ENCODE measurements around the gene JPH3. TPM values are rescaled to one million over a fixed set of nuclear protein-coding genes. Genes with fewer than 3 reads are reported as not detected.

JPH3 gene
- total RNA-seq, 1 experiment from 2014 or later = not detected

DNA sequence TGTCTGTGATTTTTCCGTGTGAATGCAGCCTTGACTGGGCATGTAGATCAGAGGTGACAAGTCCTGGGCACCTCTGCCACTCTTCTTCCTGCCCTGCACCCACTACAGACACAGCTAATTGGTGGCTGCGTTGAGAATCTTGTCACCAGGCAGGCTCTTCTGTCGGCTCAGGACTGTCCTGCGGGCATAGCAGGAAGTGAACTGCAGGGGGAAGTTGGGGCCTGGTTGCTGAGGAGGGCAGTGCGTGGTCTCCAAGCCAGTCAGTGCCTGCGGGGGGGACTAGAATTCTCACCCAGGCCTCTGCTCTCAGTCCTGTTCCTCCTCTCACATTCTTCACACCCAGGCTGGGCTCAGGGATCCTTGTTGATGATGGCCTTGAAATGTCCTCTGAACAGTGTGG is 50.5 kb downstream of the JPH3 start:
- DNase-seq (ENCODE audit: low spot score) = no peak

DNA sequence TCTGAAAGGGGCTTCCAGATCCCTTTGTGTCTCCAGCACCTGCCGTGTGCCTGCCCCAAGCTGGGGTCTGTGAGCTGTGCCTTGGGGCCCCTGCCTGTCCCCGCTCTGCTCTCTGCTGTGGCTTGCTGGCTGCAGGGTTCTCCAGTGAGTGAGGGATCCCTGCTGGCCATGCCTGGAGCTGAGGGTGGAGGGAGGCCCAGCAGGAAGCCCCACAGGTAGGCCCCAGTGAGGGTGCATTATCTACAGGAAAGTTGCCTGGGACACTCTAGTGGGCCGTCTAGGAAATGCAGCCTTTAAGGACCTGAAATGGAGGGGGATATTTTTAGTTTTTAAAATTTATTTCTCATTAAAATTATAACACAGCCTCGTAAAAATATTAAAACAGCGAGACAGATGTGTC is 50.9 kb downstream of the JPH3 start:
- peak; percentile 41 for DNase-seq (ENCODE audit: low spot score)

DNA sequence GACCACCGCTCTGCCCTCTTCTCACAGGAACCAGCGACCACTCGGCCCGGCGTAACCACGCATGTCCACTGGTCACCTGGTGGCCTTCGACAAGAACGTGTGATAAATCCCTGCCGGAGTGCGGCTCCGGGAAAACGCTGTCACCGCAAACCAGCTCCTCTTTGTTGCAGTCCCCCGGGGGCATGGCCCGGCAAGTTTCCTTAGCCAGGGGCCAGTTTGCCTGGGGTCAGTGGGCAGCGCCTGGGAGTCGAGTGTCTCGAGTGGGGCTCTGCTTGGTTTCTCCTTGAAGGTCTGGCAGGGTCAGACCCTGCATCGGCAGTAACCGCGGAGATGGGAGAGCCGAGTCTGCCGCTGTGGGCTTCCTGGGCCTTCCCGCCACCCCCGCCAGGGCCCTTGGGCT is 52.5 kb downstream of the JPH3 start:
- no peak for DNase-seq (ENCODE audit: low spot score)

DNA sequence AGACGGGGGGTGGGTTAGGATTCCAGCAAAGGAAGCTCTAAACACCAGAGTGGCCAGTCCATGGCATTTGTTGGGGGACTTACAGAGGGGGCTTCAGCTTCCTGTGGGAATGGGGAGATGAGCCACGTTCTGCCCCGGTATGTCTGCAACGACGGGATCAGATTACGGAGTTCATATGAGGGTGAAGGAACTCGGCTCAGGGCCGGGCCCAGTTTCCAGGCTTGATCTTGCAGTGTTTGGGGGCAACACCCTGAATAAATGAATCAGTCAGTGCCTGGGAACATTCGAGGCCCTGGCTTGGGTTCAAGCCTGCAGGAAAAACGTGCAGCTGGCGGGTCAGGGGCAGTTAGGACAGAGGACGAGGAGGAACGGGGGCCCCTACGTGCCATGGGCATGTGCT is 54.0 kb downstream of the JPH3 start:
- DNase-seq (ENCODE audit: low spot score) = no peak

DNA sequence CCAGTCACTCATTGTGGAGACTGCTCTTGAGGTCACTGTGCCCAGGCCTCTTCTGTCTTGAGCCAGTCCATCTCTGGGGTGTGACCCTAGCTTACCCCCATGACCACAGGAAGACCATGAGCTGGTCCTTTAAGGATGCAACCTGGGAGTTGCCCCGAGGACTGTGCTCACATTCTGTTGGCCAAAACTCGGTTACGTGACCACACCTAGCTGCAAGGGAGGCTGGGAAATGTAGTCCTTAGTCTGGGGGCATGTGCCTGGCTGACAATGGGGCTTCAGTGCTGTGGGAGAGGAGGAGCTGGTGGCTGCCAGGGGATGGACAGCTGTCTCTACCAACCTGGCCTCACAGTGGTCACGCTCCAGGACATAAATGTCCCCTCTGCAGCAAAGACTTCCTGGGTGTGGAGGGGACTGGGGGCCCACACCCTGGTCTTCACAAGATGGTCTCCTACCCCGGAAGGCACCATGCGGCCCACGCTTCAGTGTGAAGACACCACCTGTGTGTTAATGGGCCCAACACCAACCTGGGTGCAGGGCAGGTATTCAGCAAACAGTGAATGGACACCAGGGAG is 55.4 kb downstream of the JPH3 start:
- DNase-seq (ENCODE audit: low spot score) = peak; percentile 56

DNA sequence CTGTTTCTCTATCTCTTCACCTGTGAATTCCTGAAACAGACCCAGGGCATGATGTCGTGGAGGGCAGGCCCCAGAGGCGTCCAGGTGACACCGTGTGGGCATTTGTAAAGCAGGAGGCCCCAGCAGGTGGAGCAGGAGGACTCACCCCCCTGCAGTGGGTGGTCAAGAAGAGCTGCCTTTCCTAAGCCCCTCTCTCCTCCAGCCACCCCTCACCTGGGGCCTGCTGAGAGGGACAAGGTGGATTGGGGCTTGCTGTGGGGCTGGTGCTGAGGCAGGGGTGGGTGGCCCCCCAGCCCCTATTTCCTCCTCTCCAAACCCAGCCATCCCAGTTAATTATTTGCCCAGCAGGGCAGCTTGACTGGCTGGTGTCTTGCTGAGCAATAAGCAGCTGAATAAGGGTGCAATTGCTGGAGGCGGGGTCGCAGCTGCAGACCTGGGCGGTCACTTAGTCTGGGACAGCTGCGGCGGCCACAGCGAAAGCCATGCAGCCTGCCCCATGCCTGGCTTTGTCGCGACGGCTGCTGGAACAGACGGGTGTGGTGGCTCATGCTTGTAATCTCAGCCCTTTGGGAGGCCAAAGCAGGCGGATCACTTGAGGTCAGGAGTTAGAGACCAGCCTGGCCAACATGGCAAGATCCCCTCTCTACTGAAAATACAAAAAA is 56.4 kb downstream of the JPH3 start:
- no peak for DNase-seq (ENCODE audit: low spot score)

DNA sequence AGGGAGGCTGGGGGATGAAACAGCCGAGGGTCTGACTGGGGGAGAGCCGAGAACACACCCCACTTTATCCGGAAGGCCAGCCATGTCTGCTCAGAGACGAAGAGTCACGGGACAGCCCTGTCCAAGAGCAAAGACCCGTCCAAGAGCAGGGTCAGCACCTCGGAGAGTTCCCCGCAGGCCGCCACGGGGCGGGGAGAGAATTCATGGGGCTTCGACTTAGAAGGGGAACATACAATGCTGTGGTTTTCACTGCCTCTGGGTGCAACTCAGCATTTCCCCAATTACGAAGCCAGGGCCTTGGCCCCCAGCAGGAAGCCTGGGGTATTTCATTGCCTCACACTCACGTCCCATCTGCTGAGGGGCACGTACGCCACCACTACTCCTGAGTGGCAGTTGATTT is 59.3 kb downstream of the JPH3 start:
- peak; percentile 5 for DNase-seq (ENCODE audit: low spot score)

DNA sequence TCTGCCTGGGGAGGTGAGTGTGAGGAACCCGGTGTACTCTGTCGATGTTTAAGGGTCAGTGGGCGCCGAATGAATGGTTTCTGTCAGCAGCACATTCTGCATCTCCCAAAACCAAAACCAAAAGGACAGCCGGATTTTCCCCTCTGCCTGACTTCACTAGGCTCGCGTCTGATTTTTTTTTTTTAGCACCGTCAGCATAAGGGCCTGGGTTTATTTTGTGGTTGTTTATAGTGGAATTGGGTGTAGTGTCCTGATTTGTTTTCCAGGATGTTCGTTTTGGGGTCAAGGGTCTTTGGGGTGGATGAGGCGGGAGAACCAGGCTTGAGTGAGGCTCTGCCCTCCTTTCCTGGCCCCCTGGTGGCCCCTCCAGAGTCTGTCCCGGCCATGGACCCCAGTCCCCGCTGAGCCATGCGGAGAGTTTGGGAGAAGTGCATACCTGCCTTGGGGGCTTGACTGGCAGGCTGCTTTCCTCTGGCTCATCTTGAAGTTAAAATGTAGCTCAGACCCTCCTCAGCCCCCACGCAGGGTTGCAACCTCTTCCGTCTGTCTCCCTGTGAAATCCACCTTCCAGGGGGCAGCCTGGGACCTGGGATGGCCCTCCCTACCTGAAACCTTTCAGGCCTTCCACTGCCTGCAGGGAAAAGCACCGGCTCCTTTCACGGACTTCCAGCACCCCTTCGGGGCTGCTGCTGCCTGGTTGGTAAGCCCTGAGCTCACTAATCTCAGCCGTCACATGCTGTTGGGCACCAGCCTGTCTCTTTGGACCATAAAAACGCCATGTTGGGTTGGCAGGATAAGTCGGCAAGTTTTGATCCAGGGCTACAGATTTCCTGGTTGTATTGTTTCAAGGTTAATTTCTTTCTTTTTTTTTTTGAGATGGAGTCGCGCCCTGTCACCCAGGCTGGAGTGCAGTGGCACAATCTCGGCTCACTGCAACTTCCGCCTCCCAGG is 60.2 kb downstream of the JPH3 start:
- no peak for DNase-seq (ENCODE audit: low spot score)

DNA sequence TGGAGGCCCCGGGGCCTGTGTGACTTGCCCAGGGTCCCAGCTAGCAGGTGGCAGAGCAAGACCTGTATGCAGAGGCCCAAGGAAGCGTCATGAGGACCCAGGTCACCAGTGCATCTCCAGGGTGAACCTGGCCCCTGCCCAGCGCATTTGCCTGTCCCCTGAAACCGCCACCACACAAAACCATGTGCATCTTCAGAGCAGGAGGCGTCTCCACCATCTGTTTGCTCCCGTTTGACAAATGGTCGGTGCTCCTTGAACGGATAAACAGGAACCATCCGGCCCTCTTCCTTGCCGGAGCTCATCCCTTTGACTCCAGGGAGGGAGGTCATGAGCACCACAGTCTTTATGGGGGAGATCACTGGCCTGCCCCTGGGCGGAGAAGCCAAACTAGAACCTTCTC is 62.5 kb downstream of the JPH3 start:
- DNase-seq (ENCODE audit: low spot score) = no peak

DNA sequence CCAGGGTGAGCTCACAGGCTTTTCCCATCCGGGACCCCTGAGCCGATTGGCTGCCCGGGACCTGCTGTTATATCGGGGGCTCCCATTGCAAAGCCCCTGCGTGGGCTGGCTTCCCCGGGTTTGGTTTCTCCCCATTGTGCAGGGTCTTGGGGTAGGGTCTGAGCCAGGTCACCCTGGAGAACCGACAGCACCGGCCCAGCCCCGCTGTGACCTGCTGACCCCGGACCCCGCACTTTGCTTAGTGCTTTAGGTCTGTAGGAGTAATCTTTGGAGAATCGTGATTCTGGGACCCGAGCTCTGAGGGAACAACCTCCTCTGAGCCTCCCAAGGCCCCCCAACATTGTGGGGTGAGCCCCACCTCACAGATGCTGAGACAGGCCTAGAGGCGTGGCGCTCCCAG is 62.9 kb downstream of the JPH3 start:
- no peak for DNase-seq (ENCODE audit: low spot score)

DNA sequence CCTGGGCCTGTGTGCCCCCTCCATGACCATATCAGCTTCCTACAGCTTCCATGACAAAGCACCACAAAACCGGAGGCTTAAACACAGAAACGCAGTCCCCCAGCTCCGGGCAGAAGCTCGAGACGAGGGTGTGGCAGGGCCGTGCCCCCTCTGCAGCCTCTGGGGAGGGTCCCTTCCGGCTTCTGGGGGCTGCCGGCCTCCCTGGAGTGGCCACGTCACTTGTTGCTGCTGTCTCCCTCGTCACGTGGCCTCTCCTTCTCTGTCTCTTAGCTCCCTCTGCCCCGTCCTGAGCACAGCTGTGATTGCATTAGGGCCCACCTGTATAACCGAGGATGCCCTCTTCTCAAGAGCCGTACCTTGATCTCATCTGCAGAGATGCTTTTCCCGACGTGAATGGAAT is 64.6 kb downstream of the JPH3 start:
- no peak for DNase-seq (ENCODE audit: low spot score)

DNA sequence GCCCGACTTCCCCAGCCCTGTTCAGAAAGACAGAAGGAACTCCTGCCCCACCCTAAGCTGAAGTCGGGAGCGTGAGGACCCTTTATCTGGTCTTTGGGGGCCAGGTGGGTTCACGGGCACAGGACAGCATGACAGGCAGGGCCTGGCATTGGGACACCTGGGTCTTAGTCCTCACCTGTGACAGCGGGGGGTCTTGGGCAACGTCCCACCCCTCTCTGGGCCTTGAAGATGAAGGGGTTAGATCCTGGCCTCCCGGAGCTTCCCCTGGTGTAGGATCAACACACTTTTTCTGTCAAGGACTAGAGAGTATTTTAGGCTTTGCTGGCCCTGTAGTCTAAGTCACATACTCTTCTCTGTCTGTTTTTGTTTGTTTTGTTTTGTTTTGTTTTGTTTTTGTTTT is 65.1 kb downstream of the JPH3 start:
- no peak for DNase-seq (ENCODE audit: low spot score)

DNA sequence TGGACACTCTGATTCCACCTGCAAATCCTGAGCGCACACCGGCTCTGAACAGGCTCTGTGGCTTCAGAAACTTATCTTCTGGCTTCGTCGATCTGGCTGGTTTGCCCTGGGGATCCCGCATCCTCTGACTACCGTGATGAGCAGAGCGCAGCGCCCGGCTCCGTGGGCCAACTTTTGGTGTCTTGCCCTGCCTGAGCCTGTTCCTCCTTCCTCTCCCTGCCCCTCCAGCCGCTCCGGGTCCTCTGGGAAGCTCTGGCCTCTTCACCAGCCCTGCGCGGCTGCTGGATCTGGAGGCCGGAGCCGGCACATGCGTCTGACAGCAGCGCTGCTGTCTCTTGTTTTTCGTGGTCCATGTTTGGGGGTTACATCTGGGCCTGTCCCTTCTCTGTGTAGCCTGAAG is 65.6 kb downstream of the JPH3 start:
- no peak for DNase-seq (ENCODE audit: low spot score)

DNA sequence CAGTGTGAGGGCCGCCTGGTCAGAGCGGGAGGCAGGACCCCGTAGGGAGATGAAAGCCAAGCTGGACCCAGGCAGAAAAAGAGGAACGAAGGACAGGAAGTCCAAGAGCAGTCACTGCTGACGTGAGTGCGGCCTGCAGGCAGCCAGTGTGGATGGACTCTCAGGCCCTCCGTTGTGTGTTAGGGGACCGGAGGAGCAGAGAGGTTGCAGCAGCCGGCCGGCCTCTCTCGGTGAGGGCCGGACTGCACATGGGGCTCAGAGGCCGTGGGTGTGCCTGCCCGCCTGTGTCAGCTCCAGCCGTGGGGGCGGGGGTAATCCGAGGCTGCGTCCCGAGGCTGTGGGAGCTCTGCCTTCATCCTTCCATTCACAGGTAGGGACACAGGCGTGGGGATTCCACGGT is 67.4 kb downstream of the JPH3 start:
- DNase-seq (ENCODE audit: low spot score) = no peak

DNA sequence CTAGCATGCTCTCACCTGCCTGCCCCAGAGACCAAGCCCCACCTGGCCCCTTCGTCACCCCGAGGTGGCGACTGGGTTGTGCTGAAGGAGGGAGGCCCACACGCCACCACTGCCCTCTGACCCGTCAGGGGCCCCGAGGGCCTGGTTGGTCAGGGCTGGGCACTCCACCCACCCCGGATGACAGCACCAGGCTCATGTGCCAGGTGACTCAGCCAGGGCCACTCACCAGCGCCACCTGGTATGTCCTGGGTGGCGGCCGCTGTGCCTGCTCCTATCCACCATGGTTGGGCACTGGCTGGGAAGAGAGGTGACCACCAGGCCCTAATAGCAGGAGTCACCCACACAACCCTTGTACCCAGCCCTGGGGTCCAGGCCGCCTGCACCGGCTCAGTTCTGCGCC is 68.9 kb downstream of the JPH3 start:
- no peak for DNase-seq (ENCODE audit: low spot score)

DNA sequence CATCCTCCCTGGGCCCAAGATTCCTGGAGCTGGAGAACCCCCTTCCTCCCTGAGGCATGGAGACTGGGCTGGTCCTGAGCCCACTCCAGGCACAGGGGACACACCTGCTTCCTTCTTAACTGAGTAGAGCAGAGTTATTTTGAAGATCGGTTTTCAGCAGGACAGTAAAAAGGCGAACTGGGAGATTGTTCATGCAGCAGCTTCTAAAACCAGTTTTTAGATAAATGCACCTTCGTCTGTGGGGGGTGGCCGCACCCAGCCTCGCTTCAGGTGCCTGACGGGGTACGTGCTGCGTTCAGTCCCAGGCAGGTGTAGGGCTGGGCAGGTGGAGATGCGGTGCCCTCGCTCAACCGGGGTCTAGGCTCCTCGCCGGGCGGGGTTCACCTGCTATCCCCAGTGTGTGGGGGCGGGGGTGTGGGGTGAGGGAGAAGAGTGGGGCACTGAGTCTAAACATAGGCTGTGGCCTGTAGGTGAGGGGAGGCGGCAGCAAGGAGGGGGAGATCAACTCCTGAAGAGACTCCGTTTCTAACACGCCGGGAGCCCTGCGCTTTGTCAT is 69.5 kb downstream of the JPH3 start:
- no peak for DNase-seq (ENCODE audit: low spot score)

DNA sequence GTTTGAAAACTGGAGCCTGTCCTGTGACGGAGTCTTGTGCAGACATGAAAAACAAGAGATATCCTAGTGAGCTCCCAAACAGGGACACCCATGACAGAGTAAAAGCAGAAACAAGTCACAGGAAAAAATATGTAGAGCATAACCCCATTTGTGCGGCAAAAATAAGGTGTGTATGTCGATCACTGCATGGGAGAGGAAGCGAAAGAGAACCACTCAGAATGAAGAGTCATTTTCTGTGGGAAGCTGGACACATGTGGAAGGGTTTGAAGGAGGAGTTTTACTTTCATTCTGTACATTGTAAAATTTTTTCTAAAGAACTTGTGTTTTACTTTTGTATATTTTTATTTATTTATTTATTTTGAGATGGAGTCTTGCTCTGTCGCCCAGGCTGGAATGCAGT is 72.1 kb downstream of the JPH3 start:
- DNase-seq (ENCODE audit: low spot score) = no peak

DNA sequence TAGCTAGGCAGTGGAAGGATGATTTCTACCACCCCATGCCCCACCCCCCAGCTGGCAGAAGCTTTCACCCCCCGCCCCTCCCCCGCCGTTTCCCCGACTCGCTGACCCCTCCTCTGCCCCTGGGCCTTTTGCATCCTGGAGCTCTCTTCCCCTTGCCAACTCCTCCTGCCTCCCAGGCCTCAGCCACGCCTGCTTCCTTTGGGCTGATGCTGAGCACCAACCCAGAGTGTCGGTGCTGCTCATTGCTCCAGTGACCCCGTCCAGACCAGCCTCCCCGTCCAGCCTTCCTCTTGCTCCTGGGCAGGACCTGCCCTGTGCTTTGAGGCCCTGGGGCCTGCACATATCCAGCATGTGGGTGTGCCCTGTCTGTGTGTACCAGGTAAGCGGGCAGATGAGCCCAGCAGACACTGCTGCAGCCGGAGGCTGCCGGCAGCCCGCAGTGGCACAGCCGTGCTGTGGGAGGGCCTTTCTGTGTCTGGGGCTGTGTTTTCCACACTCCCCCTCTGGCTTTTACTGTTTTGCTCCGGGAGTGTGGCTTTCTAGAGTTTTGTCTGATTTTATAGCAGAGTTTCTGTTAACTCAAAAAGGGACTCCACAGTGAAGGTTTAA is 72.9 kb downstream of the JPH3 start:
- DNase-seq (ENCODE audit: low spot score) = no peak

DNA sequence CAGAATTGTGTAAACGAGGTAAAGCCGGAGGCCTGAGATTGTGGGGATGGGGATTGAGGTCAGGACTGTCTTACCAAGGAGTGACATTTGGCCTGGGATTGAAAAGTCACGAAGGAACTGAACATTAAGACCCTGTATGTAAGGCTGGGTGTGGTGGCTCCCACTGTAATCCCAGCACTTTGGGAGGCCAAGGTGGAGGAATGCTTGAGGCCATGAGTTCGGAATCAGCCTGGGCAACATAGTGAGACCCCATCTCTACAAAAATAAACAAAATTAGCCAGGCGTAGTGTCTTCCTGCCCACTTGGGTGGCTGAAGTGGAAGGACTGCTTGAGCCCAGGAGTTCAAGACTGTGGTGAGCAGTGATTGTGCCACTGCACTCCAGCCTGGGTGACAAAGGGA is 75.5 kb downstream of the JPH3 start:
- DNase-seq (ENCODE audit: low spot score) = no peak

DNA sequence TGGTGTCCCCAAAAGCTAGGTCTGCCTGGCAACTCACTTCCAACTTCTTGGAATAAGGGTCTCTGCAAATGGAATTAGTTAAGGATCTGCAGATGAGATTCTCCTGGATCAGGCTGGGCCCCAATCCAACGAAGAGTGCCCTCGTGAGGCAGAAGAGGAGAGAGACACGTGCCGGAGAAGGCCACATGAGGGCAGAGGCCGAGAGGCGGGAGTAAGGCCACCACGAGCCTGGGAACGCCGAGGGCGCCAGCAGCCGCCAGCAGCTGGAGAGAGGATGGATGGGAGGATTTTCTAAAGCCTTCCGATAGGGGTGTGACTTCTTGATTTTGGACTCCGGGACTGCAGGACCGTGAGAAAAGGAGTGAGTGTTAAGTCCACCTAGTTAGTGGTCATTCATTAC is 76.3 kb downstream of the JPH3 start:
- no peak for DNase-seq (ENCODE audit: low spot score)

DNA sequence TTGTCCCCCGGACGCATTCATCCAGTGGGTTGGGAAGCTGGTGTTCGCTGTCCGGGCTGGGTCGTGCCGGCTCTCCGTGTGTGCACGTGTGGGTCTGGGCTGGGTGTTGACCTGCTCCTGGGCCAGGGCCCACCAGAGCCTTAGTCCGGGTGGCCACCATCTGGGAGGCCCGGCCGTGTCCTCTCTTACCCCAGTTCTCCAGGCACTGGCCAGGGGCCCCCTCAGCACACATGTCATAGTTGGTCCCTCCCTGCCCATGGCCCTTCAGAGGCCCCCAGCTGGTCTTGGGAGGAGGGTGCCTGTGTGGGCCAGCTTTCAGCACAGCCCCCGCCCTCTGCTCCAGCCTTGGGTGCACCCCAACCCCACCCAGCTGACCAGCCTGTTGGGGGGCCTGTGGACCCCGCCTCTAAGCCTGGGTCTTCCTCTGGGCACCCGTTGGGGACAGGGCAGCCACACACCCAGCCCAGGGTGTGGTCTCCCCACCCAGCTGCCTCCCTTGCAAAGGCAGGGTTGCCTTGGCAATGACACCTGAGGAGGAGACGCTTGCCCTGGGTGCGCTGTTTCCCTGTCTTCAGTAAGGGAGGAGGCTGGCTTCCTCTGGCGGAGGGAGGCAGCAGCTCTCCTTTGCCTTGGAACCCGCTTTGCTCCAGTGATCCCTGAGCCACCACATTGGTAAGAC is 77.4 kb downstream of the JPH3 start:
- no peak for DNase-seq (ENCODE audit: low spot score)

DNA sequence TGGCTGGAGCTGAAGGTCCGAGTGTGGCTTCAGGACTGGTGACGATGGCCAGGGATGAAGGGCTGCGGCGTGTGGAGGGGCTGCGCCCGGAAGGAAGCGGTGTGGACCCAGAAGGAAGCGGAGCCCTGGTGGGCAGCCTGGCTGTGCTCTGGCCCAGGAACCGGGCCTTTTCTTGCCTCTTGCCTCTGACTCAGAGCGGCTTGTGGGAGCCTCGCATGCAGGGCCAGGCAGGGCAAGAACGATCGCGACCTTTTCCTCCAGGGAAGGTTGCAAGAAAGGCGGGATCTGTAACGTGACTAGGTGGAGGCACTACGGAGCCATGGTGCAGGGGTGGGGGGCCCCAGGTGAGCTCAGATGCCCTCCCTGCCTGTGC is 78.0 kb downstream of the JPH3 start:
- no peak for DNase-seq (ENCODE audit: low spot score)
